Chondrocyte (in vitro differentiated cells): ENCODE results near the gene PLA2G10. TPM values are rescaled to one million over a fixed set of nuclear protein-coding genes. Genes with fewer than 3 reads are reported as not detected.

Source experiments
- DNase-seq: peaks from one replicate; pipeline ENCODE4 v3.0.0; 2021; ENCODE audit warnings: mixed read lengths, low spot score
- H3K27ac Mint-ChIP-seq: one replicate; pipeline ENCODE4 v1.8.0; 2021; ENCODE audit warnings: mild to moderate bottlenecking, moderate library complexity, mixed read lengths; ENCODE audit not compliant: unreplicated experiment
- H3K27me3 Mint-ChIP-seq: 2 replicates; pipeline ENCODE4 v1.8.0; 2021; ENCODE audit warnings: low read depth, mixed read lengths
- H3K36me3 Mint-ChIP-seq: 2 replicates; pipeline ENCODE4 v1.8.0; 2021; ENCODE audit warnings: low read depth, mixed read lengths
- H3K4me1 Mint-ChIP-seq: 2 replicates; pipeline ENCODE4 v1.8.0; 2021; ENCODE audit warnings: low read depth, mild to moderate bottlenecking, mixed read lengths
- H3K4me3 Mint-ChIP-seq: one replicate; pipeline ENCODE4 v1.8.0; 2021; ENCODE audit warnings: mild to moderate bottlenecking, moderate library complexity, mixed read lengths; ENCODE audit not compliant: unreplicated experiment
- H3K9me3 Mint-ChIP-seq: 2 replicates; pipeline ENCODE4 v1.8.0; 2021; ENCODE audit warnings: low read depth, mixed read lengths
- CTCF ChIP-seq: fragments of 200-600 bp; sonication (generic); IDR thresholded peaks from 2 replicates; pipeline ENCODE4 v1.5.0; 2021; ENCODE audit warnings: antibody characterized with exemption, mild to moderate bottlenecking, moderate library complexity
- total RNA-seq: library from RNA; stranded (reverse); gene quantifications from 3 replicates; pipeline ENCODE4 v1.2.1, GENCODE V29; 2021

Gene PLA2G10
- total RNA-seq, 1 donor from 2014 or later = not detected

GRCh38 chr16:14629919-14630619, 64.0 kb downstream of the PLA2G10 start, which contains the start of gene PARN:
TSS of gene PARN (minus strand) at chr16:14630260. CDS start at chr16:14630125, 135 bp downstream.
- H3K27ac Mint-ChIP-seq = peak within 1 kb of the TSS; percentile 93
- H3K27me3 Mint-ChIP-seq = no peaks in the 10 kb centered on the region
- no peak for TF ChIP-seq CTCF
- peaks cover 4% of the 10 kb centered on the region for H3K9me3 Mint-ChIP-seq
- peaks cover 35% of the 10 kb centered on the region for H3K4me1 Mint-ChIP-seq
- peak; percentile 98 for DNase-seq
- H3K36me3 Mint-ChIP-seq = peaks cover 9% of the 10 kb centered on the region
- peak within 1 kb of the TSS; percentile 87 for H3K4me3 Mint-ChIP-seq

- H3K36me3 Mint-ChIP-seq = peaks cover 11% of the 10 kb centered on the region
- no peak for DNase-seq
- peaks cover 4% of the 10 kb centered on the region for H3K9me3 Mint-ChIP-seq
- H3K27me3 Mint-ChIP-seq = no peaks in the 10 kb centered on the region
- peaks cover 30% of the 10 kb centered on the region for H3K4me1 Mint-ChIP-seq
- H3K27ac Mint-ChIP-seq = peak overlapping the region; percentile 93
- H3K4me3 Mint-ChIP-seq = peak overlapping the region; percentile 87
- no peak for TF ChIP-seq CTCF
Observed at GRCh38 chr16:14629612-14629918, 64.5 kb downstream of the PLA2G10 start.

GRCh38 chr16:14628806-14629611, 65.1 kb downstream of the PLA2G10 start:
- Mint-ChIP-seq H3K36me3 (peaks cover 11% of the 10 kb centered on the region), H3K27ac (peak overlapping the region; percentile 93), H3K9me3 (peaks cover 4% of the 10 kb centered on the region), H3K4me3 (peak overlapping the region; percentile 87), H3K4me1 (peaks cover 24% of the 10 kb centered on the region), H3K27me3 (no peaks in the 10 kb centered on the region)
- no peak for TF ChIP-seq CTCF
- no peak for DNase-seq

GRCh38 chr16:14627078-14627477, 67.0 kb downstream of the PLA2G10 start:
- Mint-ChIP-seq H3K9me3 (peaks cover 4% of the 10 kb centered on the region), H3K4me3 (no peak overlapping the region), H3K27me3 (no peaks in the 10 kb centered on the region), H3K4me1 (peaks cover 17% of the 10 kb centered on the region), H3K27ac (no peak overlapping the region), H3K36me3 (peaks cover 18% of the 10 kb centered on the region)
- no peak for DNase-seq
- TF ChIP-seq CTCF = no peak

Other genes starting within 250 kb of the PLA2G10 start
- gene PARN, start 64.0 kb downstream of the PLA2G10 start, total RNA-seq = 24.1 to 25.3 TPM (median 24.9 TPM) in 3 replicates
- 54.7 to 74.4 TPM (median 67.7 TPM) in 3 replicates for gene BFAR, start 61.4 kb downstream of the PLA2G10 start, total RNA-seq
- gene NPIPA3, start 9.1 kb upstream of the PLA2G10 start, total RNA-seq = 3.3 TPM in 1 of 3 replicates, not detected in the others
- gene NPIPA2, start 48.2 kb upstream of the PLA2G10 start, total RNA-seq = 7.6 to 13.0 TPM (median 11.5 TPM) in 3 replicates
- 140 to 150 TPM (median 143 TPM) in 3 replicates for gene NOMO1, start 139.4 kb upstream of the PLA2G10 start, total RNA-seq
- gene NPIPA1, start 243.1 kb upstream of the PLA2G10 start, total RNA-seq = 119 to 145 TPM (median 143 TPM) in 3 replicates